Gastrocnemius medialis (tissue), 4 donors: ENCODE data around the gene SNTG2.

Experiments
- CTCF ChIP-seq, 5 experiments: fragments of 450-650 bp in 3 of 5; fragments of 200-600 bp in 2 of 5; sonication (generic) in 2 of 5; IDR thresholded peaks in 4 of 5; conservative IDR thresholded peaks in 1 of 5; 1 replicate in 4 of 5; 2 replicates in 1 of 5; pipeline ENCODE4 v1.5.1; 2016 to 2019; ENCODE audit warnings: antibody characterized with exemption in 5 of 5, mild to moderate bottlenecking in 3 of 5, moderate library complexity in 3 of 5
- POLR2A ChIP-seq, 2 donors: fragments of 450-650 bp; IDR thresholded peaks; one replicate each; pipeline ENCODE4 v1.6.1; 2017; ENCODE audit warnings: antibody characterized with exemption in 2 of 2, mild to moderate bottlenecking in 2 of 2, moderate library complexity in 2 of 2

GRCh38 chr2:1360144-1360543, 409.5 kb downstream of the SNTG2 start:
- no peak for TF ChIP-seq CTCF (IDR thresholded peaks at IDR 0.05 in 4 of 5, conservative IDR thresholded peaks at IDR 0.05 in 1 of 5)
- no peak for TF ChIP-seq POLR2A (IDR thresholded peaks at IDR 0.05)
